Coronary artery (tissue), 2 donors: Measurements from ENCODE around the gene KIF1B.

Experiments used
- DNase-seq: peaks from one replicate; pipeline ENCODE4 v3.0.0-alpha.2; 2017; ENCODE audit warnings: low spot score
- H3K27ac ChIP-seq, 2 donors: fragments of 200-600 bp; sonication (generic); one replicate each; pipeline ENCODE4 v1.5.1; 2016 to 2019
- H3K4me3 ChIP-seq: fragments of 200-600 bp; sonication (generic); 2 replicates; pipeline ENCODE4 v1.5.1; 2016; ENCODE audit warnings: mild to moderate bottlenecking, moderate library complexity
- TF ChIP-seq, protein P1 (sequence below): fragments of 200-600 bp; sonication (generic); IDR thresholded peaks from one replicate; pipeline ENCODE4 v1.5.1; 2019; ENCODE audit warnings: antibody characterized with exemption

KIF1B gene

GRCh38 chr1:10209905-10210810, at the start of gene KIF1B:
Gene KIF1B (plus strand): TSS chr1:10210570. CDS start chr1:10232329, 21,759 bp downstream.
- peak within 1 kb of the TSS; percentile 100 for H3K27ac ChIP-seq
- TF ChIP-seq, protein P1, sequence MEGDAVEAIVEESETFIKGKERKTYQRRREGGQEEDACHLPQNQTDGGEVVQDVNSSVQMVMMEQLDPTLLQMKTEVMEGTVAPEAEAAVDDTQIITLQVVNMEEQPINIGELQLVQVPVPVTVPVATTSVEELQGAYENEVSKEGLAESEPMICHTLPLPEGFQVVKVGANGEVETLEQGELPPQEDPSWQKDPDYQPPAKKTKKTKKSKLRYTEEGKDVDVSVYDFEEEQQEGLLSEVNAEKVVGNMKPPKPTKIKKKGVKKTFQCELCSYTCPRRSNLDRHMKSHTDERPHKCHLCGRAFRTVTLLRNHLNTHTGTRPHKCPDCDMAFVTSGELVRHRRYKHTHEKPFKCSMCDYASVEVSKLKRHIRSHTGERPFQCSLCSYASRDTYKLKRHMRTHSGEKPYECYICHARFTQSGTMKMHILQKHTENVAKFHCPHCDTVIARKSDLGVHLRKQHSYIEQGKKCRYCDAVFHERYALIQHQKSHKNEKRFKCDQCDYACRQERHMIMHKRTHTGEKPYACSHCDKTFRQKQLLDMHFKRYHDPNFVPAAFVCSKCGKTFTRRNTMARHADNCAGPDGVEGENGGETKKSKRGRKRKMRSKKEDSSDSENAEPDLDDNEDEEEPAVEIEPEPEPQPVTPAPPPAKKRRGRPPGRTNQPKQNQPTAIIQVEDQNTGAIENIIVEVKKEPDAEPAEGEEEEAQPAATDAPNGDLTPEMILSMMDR: peak; percentile 99
- DNase-seq: peak; percentile 98

GRCh38 chr1:10160907-10161490, 49.4 kb upstream of the KIF1B start:
- Histone ChIP-seq H3K4me3 (no peak overlapping the region), H3K27ac (peak overlapping the region; percentile 84 to 88)
- TF ChIP-seq, protein P1: no peak
- no peak for DNase-seq

More at GRCh38 chr1:10209905-10210810, at the start of gene KIF1B:
- H3K4me3 ChIP-seq: peak within 1 kb of the TSS; percentile 98

DNA sequence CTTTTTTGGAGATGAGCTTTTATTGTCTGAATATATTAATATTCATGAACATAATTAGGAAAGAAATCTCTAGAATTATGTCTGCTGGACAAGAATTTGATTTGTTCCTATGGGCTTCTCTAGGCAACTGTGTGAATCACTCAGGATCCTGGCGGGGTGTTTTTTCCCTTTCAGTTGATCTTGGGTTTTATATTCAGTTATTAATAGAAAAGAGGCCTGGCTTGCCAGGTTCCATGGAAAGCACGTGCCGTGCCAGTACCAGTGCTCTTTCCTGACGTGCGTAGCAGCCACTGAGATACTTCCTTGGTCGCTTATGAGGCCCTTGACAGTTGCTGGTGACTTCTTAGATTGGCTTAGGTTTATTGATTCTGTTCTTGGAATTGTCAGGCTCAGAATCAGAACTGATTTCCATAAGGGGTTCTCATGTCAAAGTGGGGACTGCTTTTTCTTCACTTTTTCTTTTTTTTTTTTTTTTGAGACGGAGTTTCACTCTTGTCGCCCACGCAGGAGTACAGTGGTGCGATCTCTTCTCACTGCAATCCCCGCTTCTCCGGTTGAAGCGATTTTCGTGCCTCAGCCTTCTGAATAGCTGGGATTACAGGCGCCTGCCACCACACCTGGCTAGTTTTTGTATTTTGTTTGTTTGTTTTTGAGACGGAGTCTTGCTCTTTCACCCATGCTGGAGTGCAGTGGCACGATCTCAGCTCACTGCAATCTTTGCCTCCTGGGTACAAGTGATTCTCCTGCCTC, 48.7 kb upstream of the KIF1B start:
- TF ChIP-seq, protein P1: no peak
- peak overlapping the region; percentile 84 to 88 for H3K27ac ChIP-seq
- no peak overlapping the region for H3K4me3 ChIP-seq
- DNase-seq: peak; percentile 77

- DNase-seq: no peak
- H3K27ac ChIP-seq: no peak overlapping the region
- no peak overlapping the region for H3K4me3 ChIP-seq
- TF ChIP-seq, protein P1: no peak
These were observed 41.4 kb upstream of the KIF1B start for GRCh38 chr1:10168912-10169514.

GRCh38 chr1:10170239-10170574, 40.2 kb upstream of the KIF1B start:
- no peak overlapping the region for H3K27ac ChIP-seq

GRCh38 chr1:10171105-10171767, 39.1 kb upstream of the KIF1B start:
- H3K4me3 ChIP-seq: no peak overlapping the region
- TF ChIP-seq, protein P1: no peak
- no peak overlapping the region for H3K27ac ChIP-seq
- no peak for DNase-seq

More at GRCh38 chr1:10170239-10170574, 40.2 kb upstream of the KIF1B start:
- TF ChIP-seq, protein P1: no peak
- no peak overlapping the region for H3K4me3 ChIP-seq
- DNase-seq: no peak
